Neural progenitor cell (in vitro differentiated cells): ENCODE data around the gene CARMIL1. TPM values are rescaled to one million over a fixed set of nuclear protein-coding genes. Genes with fewer than 3 reads are reported as not detected.

Experiments
- DNase-seq: peaks from one replicate; pipeline ENCODE4 v3.0.0-alpha.2; 2016; ENCODE audit warnings: low spot score
- H2AFZ ChIP-seq: fragments of 200-600 bp; sonication (generic); replicated peaks from 2 replicates; pipeline ENCODE4 v1.6.1; 2016; ENCODE audit warnings: antibody characterized with exemption
- H3F3A ChIP-seq: fragments of 200-600 bp; sonication (generic); 2 replicates; pipeline ENCODE4 v1.6.1; 2016; ENCODE audit warnings: antibody characterized with exemption, low read depth
- H3K27ac ChIP-seq: fragments of 200-600 bp; sonication (generic); 2 replicates; pipeline ENCODE4 v1.5.1; 2016; ENCODE audit warnings: mild to moderate bottlenecking
- H3K27me3 ChIP-seq: fragments of 200-600 bp; sonication (generic); 2 replicates; pipeline ENCODE4 v1.6.1; 2016; ENCODE audit warnings: mild to moderate bottlenecking, moderate library complexity
- H3K36me3 ChIP-seq: fragments of 200-600 bp; sonication (generic); 2 replicates; pipeline ENCODE4 v1.5.1; 2016
- H3K4me1 ChIP-seq: fragments of 200-600 bp; sonication (generic); 2 replicates; pipeline ENCODE4 v1.6.1; 2016; ENCODE audit warnings: mixed run types
- H3K4me2 ChIP-seq: fragments of 200-600 bp; sonication (generic); 2 replicates; pipeline ENCODE4 v1.6.1; 2016
- H3K4me3 ChIP-seq: fragments of 200-600 bp; sonication (generic); 2 replicates; pipeline ENCODE4 v1.5.1; 2016
- H3K79me2 ChIP-seq: fragments of 200-600 bp; sonication (generic); 2 replicates; pipeline ENCODE4 v1.6.1; 2016; ENCODE audit warnings: low read depth
- H3K9ac ChIP-seq: fragments of 200-600 bp; sonication (generic); 2 replicates; pipeline ENCODE4 v1.6.1; 2016
- H3K9me3 ChIP-seq: fragments of 200-600 bp; sonication (generic); 2 replicates; pipeline ENCODE4 v1.5.1; 2016; ENCODE audit warnings: low read depth
- H4K20me1 ChIP-seq: fragments of 200-600 bp; sonication (generic); 2 replicates; pipeline ENCODE4 v1.6.1; 2016; ENCODE audit warnings: low read depth
- H3K27ac Mint-ChIP-seq: 3 replicates; pipeline ENCODE4 v1.8.0; 2021; ENCODE audit warnings: mixed read lengths
- H3K27me3 Mint-ChIP-seq: 2 replicates; pipeline ENCODE4 v1.8.0; 2022; ENCODE audit warnings: low read depth, mild to moderate bottlenecking, inconsistent platforms, moderate library complexity, mixed read lengths; ENCODE audit not compliant: insufficient read depth
- H3K36me3 Mint-ChIP-seq: 3 replicates; pipeline ENCODE4 v1.8.0; 2021; ENCODE audit warnings: mixed read lengths
- H3K4me1 Mint-ChIP-seq: 3 replicates; pipeline ENCODE4 v1.8.0; 2021; ENCODE audit warnings: mixed read lengths
- H3K4me3 Mint-ChIP-seq: 3 replicates; pipeline ENCODE4 v1.8.0; 2021; ENCODE audit warnings: mild to moderate bottlenecking, moderate library complexity, mixed read lengths
- H3K9me3 Mint-ChIP-seq: 3 replicates; pipeline ENCODE4 v1.8.0; 2020; ENCODE audit warnings: mixed read lengths
- EZH2 ChIP-seq: fragments of 200-600 bp; sonication (generic); IDR thresholded peaks from 2 replicates; pipeline ENCODE4 v1.6.1; 2017; ENCODE audit warnings: antibody characterized with exemption, mild to moderate bottlenecking, moderate library complexity
- EZH2phosphoT487 ChIP-seq: fragments of 200-600 bp; sonication (generic); IDR thresholded peaks from 2 replicates; pipeline ENCODE4 v1.6.1; 2017; ENCODE audit warnings: antibody characterized with exemption
- total RNA-seq: library from RNA; depleted of rRNA; stranded (reverse); fragments of >200 nt; gene quantifications from 2 replicates; pipeline ENCODE4 v1.2.3, GENCODE V29; 2015; ENCODE audit warnings: low replicate concordance
- TF ChIP-seq, protein P1 (sequence below): fragments of 200-600 bp; sonication (generic); IDR thresholded peaks from 2 replicates; pipeline ENCODE4 v1.5.1; 2017; ENCODE audit warnings: antibody characterized with exemption, mild to moderate bottlenecking

The CARMIL1 gene
- total RNA-seq, 1 donor from 2014 or later = 13.3 TPM

DNA sequence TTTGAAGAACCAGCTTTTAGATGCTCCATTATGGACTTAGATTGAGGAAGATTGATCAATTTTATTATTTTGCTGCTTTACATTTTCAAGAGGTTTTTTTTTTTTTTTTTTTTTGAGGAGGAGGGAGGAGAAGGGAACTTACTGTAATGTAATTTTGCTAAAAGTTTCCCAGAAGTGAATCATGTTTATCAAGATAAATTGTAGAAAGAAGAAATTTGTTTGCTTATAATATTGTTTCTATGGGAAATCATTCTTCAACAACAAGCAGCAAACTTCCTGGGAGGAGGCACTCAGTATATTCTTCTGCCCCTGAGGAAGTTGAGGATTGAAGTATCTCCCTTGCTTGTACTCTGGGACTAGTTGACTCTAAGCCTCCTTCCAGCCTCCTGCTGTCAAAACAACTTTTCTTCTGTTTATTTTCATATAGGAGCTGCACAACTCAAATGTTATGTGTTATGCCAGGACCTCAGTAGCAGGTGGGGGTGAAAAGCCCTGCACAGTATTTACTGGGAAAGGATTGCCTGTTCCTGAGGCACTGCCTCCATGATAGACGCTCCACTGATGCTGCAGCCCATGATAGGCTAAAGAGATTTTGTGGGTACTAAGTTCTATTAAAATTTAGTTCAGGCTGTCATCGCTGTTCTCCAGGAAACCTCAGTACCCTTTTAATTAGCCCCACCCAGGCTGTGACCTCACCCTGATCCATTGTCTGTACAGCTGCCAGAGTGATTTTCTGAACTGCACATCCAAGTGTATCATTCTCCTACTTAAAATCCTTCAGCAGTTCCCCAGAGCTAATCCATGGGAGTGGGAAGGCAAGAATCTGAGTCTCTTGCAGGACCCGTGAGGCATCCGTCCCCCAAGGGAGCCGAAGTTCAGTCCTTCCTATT, 51.9 kb downstream of the CARMIL1 start:
- H3K4me1 Mint-ChIP-seq = peaks cover 31% of the 10 kb centered on the region

DNA sequence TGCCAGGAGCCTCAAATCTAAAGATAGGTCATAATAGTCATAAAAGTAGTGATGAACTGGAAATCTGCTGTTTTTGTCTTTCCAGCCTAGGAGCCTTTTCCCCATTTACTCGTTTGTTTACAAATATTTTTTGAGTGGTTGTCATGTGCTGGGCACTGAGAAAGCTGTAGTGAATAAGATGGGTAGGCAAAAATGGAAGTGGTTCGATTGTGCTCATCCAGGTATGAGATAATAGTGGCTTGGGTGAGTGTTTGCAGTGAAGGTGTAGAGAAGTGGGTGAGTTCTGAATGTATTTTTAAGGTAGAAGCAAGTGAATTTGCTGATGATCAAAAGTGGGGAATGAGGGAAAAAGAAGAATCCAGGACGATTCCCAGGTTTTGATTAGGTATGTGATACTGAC, 53.0 kb downstream of the CARMIL1 start:
- Histone ChIP-seq H3K4me3 (no peak overlapping the region), H3K4me1 (peaks cover 18% of the 10 kb centered on the region), H3K27me3 (no peaks in the 10 kb centered on the region), H2AFZ (no peak overlapping the region), H3K79me2 (peaks cover 12% of the 10 kb centered on the region), H3K9me3 (no peaks in the 10 kb centered on the region), H4K20me1 (no peaks in the 10 kb centered on the region), H3K9ac (no peak overlapping the region), H3K4me2 (no peak overlapping the region), H3K36me3 (no peaks in the 10 kb centered on the region), H3K27ac (no peak overlapping the region), H3F3A (no peaks in the 10 kb centered on the region)
- H3K4me1 Mint-ChIP-seq = peaks cover 31% of the 10 kb centered on the region
- H3K27me3 Mint-ChIP-seq = no peaks in the 10 kb centered on the region
- H3K4me3 Mint-ChIP-seq = no peak overlapping the region
- no peak for TF ChIP-seq EZH2phosphoT487
- TF ChIP-seq, protein P1, sequence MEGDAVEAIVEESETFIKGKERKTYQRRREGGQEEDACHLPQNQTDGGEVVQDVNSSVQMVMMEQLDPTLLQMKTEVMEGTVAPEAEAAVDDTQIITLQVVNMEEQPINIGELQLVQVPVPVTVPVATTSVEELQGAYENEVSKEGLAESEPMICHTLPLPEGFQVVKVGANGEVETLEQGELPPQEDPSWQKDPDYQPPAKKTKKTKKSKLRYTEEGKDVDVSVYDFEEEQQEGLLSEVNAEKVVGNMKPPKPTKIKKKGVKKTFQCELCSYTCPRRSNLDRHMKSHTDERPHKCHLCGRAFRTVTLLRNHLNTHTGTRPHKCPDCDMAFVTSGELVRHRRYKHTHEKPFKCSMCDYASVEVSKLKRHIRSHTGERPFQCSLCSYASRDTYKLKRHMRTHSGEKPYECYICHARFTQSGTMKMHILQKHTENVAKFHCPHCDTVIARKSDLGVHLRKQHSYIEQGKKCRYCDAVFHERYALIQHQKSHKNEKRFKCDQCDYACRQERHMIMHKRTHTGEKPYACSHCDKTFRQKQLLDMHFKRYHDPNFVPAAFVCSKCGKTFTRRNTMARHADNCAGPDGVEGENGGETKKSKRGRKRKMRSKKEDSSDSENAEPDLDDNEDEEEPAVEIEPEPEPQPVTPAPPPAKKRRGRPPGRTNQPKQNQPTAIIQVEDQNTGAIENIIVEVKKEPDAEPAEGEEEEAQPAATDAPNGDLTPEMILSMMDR = no peak
- H3K9me3 Mint-ChIP-seq = no peaks in the 10 kb centered on the region
- no peaks in the 10 kb centered on the region for H3K36me3 Mint-ChIP-seq
- no peak for DNase-seq
- no peak overlapping the region for H3K27ac Mint-ChIP-seq

More for the DNA sequence above, 51.9 kb downstream of the CARMIL1 start:
- no peak overlapping the region for H3K4me3 Mint-ChIP-seq
- H3K27ac Mint-ChIP-seq = no peak overlapping the region
- TF ChIP-seq EZH2phosphoT487 (no peak), EZH2 (no peak)
- TF ChIP-seq, protein P1 = no peak
- H3F3A ChIP-seq = no peaks in the 10 kb centered on the region
- peaks cover 12% of the 10 kb centered on the region for H3K79me2 ChIP-seq
- no peaks in the 10 kb centered on the region for H3K36me3 Mint-ChIP-seq
- H3K9me3 Mint-ChIP-seq = no peaks in the 10 kb centered on the region
- no peak overlapping the region for H3K9ac ChIP-seq
- no peaks in the 10 kb centered on the region for H3K27me3 ChIP-seq
- H3K4me3 ChIP-seq = no peak overlapping the region
- no peak overlapping the region for H3K27ac ChIP-seq
- H2AFZ ChIP-seq = no peak overlapping the region
- H3K36me3 ChIP-seq = no peaks in the 10 kb centered on the region
- H3K9me3 ChIP-seq = no peaks in the 10 kb centered on the region
- DNase-seq = no peak
- H4K20me1 ChIP-seq = no peaks in the 10 kb centered on the region
- H3K4me2 ChIP-seq = no peak overlapping the region
- H3K4me1 ChIP-seq = peaks cover 18% of the 10 kb centered on the region
- H3K27me3 Mint-ChIP-seq = no peaks in the 10 kb centered on the region

DNA sequence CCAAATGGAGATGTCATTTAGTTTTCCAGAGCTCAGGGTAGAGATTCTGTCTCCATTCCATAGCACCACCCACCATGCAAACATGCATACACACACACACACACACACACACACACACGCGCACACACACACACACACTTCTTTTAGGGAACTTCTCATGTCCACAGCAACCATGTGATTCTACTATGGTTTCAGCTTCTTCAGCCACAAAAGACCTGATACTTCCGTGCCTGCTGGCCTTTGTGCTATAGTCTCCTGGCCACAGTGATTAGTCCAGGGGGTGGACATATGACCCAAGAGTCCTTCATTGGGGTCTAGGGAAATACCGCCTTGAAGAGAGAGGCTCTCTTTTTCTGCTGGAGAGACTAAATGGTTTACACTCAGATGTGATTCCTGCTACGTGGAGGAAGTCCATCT, 53.5 kb downstream of the CARMIL1 start:
- Histone ChIP-seq H4K20me1 (no peaks in the 10 kb centered on the region), H3K4me2 (no peak overlapping the region), H3K4me3 (no peak overlapping the region), H3F3A (no peaks in the 10 kb centered on the region), H2AFZ (no peak overlapping the region), H3K27me3 (no peaks in the 10 kb centered on the region), H3K9ac (no peak overlapping the region), H3K27ac (no peak overlapping the region), H3K36me3 (no peaks in the 10 kb centered on the region), H3K79me2 (peaks cover 12% of the 10 kb centered on the region), H3K9me3 (no peaks in the 10 kb centered on the region), H3K4me1 (peaks cover 18% of the 10 kb centered on the region)
- no peak for TF ChIP-seq EZH2
- no peak for TF ChIP-seq EZH2phosphoT487
- TF ChIP-seq, protein P1 = no peak
- no peaks in the 10 kb centered on the region for H3K9me3 Mint-ChIP-seq
- no peaks in the 10 kb centered on the region for H3K27me3 Mint-ChIP-seq
- no peak for DNase-seq
- peaks cover 31% of the 10 kb centered on the region for H3K4me1 Mint-ChIP-seq
- H3K36me3 Mint-ChIP-seq = no peaks in the 10 kb centered on the region
- no peak overlapping the region for H3K4me3 Mint-ChIP-seq
- no peak overlapping the region for H3K27ac Mint-ChIP-seq
